Muscle layer of colon (tissue), 2 donors: ENCODE results near the gene CACHD1.
"Not testable (repeated sequence)": the region's sequence is repeated elsewhere in the genome, so short reads cannot be mapped to it uniquely, and the experiment has no call there.

Source experiments
- H3K27ac ChIP-seq: one replicate; pipeline ENCODE4 v1.7.0; 2013; ENCODE audit warnings: low read depth, mild to moderate bottlenecking, low read length, moderate library complexity
- H3K27me3 ChIP-seq, 2 donors: one replicate each; pipeline ENCODE4 v1.7.0; 2013; ENCODE audit warnings: low read length in 2 of 2, mild to moderate bottlenecking in 2 of 2; ENCODE audit not compliant: insufficient read depth in 2 of 2, control insufficient read depth in 1 of 2
- H3K36me3 ChIP-seq: one replicate; pipeline ENCODE4 v1.7.0; 2013; ENCODE audit warnings: mild to moderate bottlenecking, low read length; ENCODE audit not compliant: insufficient read depth
- H3K4me1 ChIP-seq: one replicate; pipeline ENCODE4 v1.7.0; 2013; ENCODE audit warnings: mild to moderate bottlenecking, low read length; ENCODE audit not compliant: insufficient read depth
- H3K4me3 ChIP-seq, 2 donors: one replicate each; pipeline ENCODE4 v1.7.0; 2013; ENCODE audit warnings: low read length in 2 of 2, low read depth in 1 of 2, mild to moderate bottlenecking in 1 of 2, moderate library complexity in 1 of 2
- H3K9ac ChIP-seq: one replicate; pipeline ENCODE4 v1.7.0; 2013; ENCODE audit warnings: low read length
- H3K9me3 ChIP-seq: one replicate; pipeline ENCODE4 v1.7.0; 2013; ENCODE audit warnings: mild to moderate bottlenecking, low read length
- donor health status: abdominal sarcoma.
- donor health status: Adenocarcinoma of cecum.

CACHD1 gene

GRCh38 chr1:64499011-64499410, 29.1 kb downstream of the CACHD1 start:
- Histone ChIP-seq H3K4me3 (no peak overlapping the region), H3K36me3 (no peaks in the 10 kb centered on the region), H3K9ac (no peak overlapping the region), H3K27me3 (peaks cover 0 to 6% of the 10 kb centered on the region in 2 donors), H3K4me1 (no peaks in the 10 kb centered on the region), H3K9me3 (no peaks in the 10 kb centered on the region), H3K27ac (no peak overlapping the region)

GRCh38 chr1:64499966-64500365, 30.0 kb downstream of the CACHD1 start:
- H3K4me3 ChIP-seq, result no peak overlapping the region
- H3K9ac ChIP-seq, result no peak overlapping the region
- no peaks in the 10 kb centered on the region for H3K36me3 ChIP-seq
- H3K9me3 ChIP-seq, result no peaks in the 10 kb centered on the region
- no peaks in the 10 kb centered on the region for H3K27me3 ChIP-seq
- H3K27ac ChIP-seq, result no peak overlapping the region
- no peaks in the 10 kb centered on the region for H3K4me1 ChIP-seq

GRCh38 chr1:64502083-64502482, 32.2 kb downstream of the CACHD1 start:
- Histone ChIP-seq H3K9ac (no peak overlapping the region), H3K4me3 (no peak overlapping the region), H3K9me3 (no peaks in the 10 kb centered on the region), H3K27ac (no peak overlapping the region), H3K36me3 (no peaks in the 10 kb centered on the region), H3K27me3 (no peaks in the 10 kb centered on the region), H3K4me1 (no peaks in the 10 kb centered on the region)

- no peak overlapping the region for H3K27ac ChIP-seq
These were observed 33.0 kb downstream of the CACHD1 start for GRCh38 chr1:64502931-64503330.

GRCh38 chr1:64505232-64505943, 35.5 kb downstream of the CACHD1 start:
- no peaks in the 10 kb centered on the region for H3K9me3 ChIP-seq
- H3K9ac ChIP-seq, result no peak overlapping the region
- H3K36me3 ChIP-seq, result no peaks in the 10 kb centered on the region
- H3K4me3 ChIP-seq, result no peak overlapping the region
- no peaks in the 10 kb centered on the region for H3K4me1 ChIP-seq
- no peaks in the 10 kb centered on the region for H3K27me3 ChIP-seq
- no peak overlapping the region for H3K27ac ChIP-seq

More at GRCh38 chr1:64502931-64503330, 33.0 kb downstream of the CACHD1 start:
- Histone ChIP-seq H3K9me3 (no peaks in the 10 kb centered on the region), H3K4me3 (no peak overlapping the region), H3K9ac (no peak overlapping the region), H3K36me3 (no peaks in the 10 kb centered on the region), H3K27me3 (no peaks in the 10 kb centered on the region), H3K4me1 (no peaks in the 10 kb centered on the region)

GRCh38 chr1:64505944-64506655, 36.2 kb downstream of the CACHD1 start:
- H3K9me3 ChIP-seq, result no peaks in the 10 kb centered on the region
- H3K27ac ChIP-seq, result no peak overlapping the region
- no peaks in the 10 kb centered on the region for H3K4me1 ChIP-seq
- no peak overlapping the region for H3K4me3 ChIP-seq
- no peak overlapping the region for H3K9ac ChIP-seq
- no peaks in the 10 kb centered on the region for H3K36me3 ChIP-seq
- H3K27me3 ChIP-seq, result no peaks in the 10 kb centered on the region

GRCh38 chr1:64508629-64509028, 38.7 kb downstream of the CACHD1 start:
- Histone ChIP-seq H3K27ac (no peak overlapping the region), H3K36me3 (no peaks in the 10 kb centered on the region), H3K4me3 (no peak overlapping the region), H3K9ac (no peak overlapping the region), H3K9me3 (no peaks in the 10 kb centered on the region), H3K4me1 (peaks cover 10% of the 10 kb centered on the region), H3K27me3 (no peaks in the 10 kb centered on the region)

GRCh38 chr1:64511044-64511443, 41.1 kb downstream of the CACHD1 start:
- Histone ChIP-seq H3K9ac (no peak overlapping the region), H3K9me3 (no peaks in the 10 kb centered on the region), H3K4me3 (no peak overlapping the region), H3K4me1 (peaks cover 34% of the 10 kb centered on the region), H3K27ac (no peak overlapping the region), H3K36me3 (no peaks in the 10 kb centered on the region), H3K27me3 (no peaks in the 10 kb centered on the region)

- H3K9ac ChIP-seq, H3K27ac ChIP-seq, H3K4me3 ChIP-seq, H3K9me3 ChIP-seq, H3K36me3 ChIP-seq, H3K27me3 ChIP-seq: not testable (repeated sequence)
- H3K4me1 ChIP-seq, result peaks cover 45% of the 10 kb centered on the region
These were observed 42.3 kb downstream of the CACHD1 start for GRCh38 chr1:64512206-64512605.

- peaks cover 52% of the 10 kb centered on the region for H3K4me1 ChIP-seq
These were observed 43.6 kb downstream of the CACHD1 start for GRCh38 chr1:64513545-64513944.

GRCh38 chr1:64514197-64514765, 44.4 kb downstream of the CACHD1 start:
- Histone ChIP-seq H3K4me3 (peak overlapping the region in 1 of 2 donors; percentile 23), H3K9me3 (no peaks in the 10 kb centered on the region), H3K36me3 (no peaks in the 10 kb centered on the region), H3K4me1 (peaks cover 58% of the 10 kb centered on the region), H3K27ac (peak overlapping the region; percentile 70), H3K9ac (no peak overlapping the region), H3K27me3 (no peaks in the 10 kb centered on the region)

More at GRCh38 chr1:64513545-64513944, 43.6 kb downstream of the CACHD1 start:
- H3K27me3 ChIP-seq, result no peaks in the 10 kb centered on the region
- H3K36me3 ChIP-seq, result no peaks in the 10 kb centered on the region
- H3K9ac ChIP-seq, result no peak overlapping the region
- no peaks in the 10 kb centered on the region for H3K9me3 ChIP-seq
- peak overlapping the region in 1 of 2 donors; percentile 23 for H3K4me3 ChIP-seq
- H3K27ac ChIP-seq, result peak overlapping the region; percentile 10
